ENCODE results near the gene EXOSC10. TPM values are rescaled to one million over a fixed set of nuclear protein-coding genes. Genes with fewer than 3 reads are reported as not detected.
"Not testable (repeated sequence)": the region's sequence is repeated elsewhere in the genome, so short reads cannot be mapped to it uniquely, and the experiment has no call there.

EXOSC10 gene
- total and polyA plus RNA-seq, 5 donors = 20.1 to 25.7 (median 21.9) TPM

DNA sequence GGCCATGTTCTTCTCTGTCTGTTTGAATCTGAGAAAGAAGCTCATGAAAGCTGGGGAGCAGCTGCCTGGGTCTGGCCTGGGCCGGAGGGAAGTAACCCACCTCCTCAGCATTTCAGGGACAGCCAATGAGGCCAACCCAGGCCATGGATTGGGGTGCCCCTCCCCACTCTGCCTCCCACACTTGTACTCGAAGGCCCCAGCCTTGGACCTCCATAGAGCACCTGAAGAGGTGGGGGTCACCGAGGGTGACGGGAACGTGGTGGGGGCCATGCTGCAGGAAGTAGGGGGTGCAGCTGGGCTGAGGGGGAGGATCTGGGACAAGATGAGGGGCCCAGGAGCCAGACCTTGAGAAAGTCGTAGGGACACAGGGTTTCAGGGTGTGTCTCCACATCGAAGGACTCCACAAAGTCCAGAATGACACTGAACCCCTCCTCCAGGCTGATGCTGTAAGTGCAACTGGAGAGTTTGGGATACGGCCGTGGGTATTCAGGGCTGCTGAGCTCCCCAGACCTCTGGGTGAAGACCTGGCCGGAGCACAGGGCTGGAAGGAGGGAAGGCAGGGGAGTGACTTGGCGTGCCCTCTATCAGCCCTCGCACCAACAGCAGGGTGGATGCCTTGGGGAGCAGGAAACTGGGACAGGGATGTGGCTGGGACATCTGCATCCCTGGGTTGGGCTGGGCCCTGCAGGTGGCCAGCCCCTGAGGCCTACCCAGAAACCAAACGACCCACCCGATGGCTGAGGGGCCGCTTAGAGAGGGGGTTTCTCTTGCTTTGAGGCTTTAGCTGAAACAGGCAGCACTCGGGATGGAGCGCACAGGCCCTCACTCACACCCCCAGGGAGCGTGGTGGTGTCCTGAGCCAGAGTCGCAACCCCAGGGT is 56.4 kb downstream of the EXOSC10 start:
- H3K9me3 ChIP-seq (ENCODE audit: control insufficient read depth, low read length) = no peaks in the 10 kb centered on the region
- H3K4me1 ChIP-seq (ENCODE audit: control insufficient read depth, insufficient read depth, low read length) = no peaks in the 10 kb centered on the region
- no peak overlapping the region for H3K4me3 ChIP-seq (ENCODE audit: low read length)
- H3K27me3 ChIP-seq (ENCODE audit: control insufficient read depth, insufficient read depth) = no peaks in the 10 kb centered on the region
- H3K27ac ChIP-seq (ENCODE audit: low read length) = no peak overlapping the region
- intact Hi-C loops (cut with DNase I) = loop anchor here in 2 of 4 donors (5.0 to 10.0 kb wide), 2 partner anchors 599 to 602 kb away; no protein-coding TSS in a partner anchor
- no peak for ATAC-seq
- WGBS = 74% methylated on average over 19 of the region's 19 CpGs
- DNase-seq = no peak

DNA sequence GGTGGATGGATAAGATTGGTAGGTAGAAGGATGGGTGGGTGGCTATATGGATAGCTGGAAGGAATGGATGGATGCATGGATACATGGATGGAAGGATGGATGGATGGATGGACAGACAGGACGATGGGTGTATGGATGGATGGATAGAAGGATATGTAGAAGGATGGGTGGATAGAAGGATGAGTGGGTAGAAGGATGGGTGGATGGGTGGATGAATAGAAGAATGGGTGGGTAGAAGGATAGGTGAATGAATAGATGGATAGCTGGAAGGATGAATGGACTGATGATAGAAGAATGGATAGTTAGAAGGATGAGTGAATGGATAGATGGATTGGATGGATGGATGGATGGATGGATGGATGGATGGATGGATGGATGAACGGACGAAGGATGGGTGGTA is 57.6 kb downstream of the EXOSC10 start:
- no peaks in the 10 kb centered on the region for H3K9me3 ChIP-seq (ENCODE audit: control insufficient read depth, low read length)
- no peak for DNase-seq
- ATAC-seq = no peak
- H3K4me3 ChIP-seq (ENCODE audit: low read length) = no peak overlapping the region
- intact Hi-C loops (cut with DNase I) = loop anchor here in 2 of 4 donors (5.0 to 10.0 kb wide), 2 partner anchors 600 to 603 kb away; no protein-coding TSS in a partner anchor
- 79% methylated on average over 3 of the region's 3 CpGs for WGBS
- H3K27me3 ChIP-seq (ENCODE audit: control insufficient read depth, insufficient read depth) = no peaks in the 10 kb centered on the region
- H3K27ac ChIP-seq (ENCODE audit: low read length) = no peak overlapping the region
- no peaks in the 10 kb centered on the region for H3K4me1 ChIP-seq (ENCODE audit: control insufficient read depth, insufficient read depth, low read length)

DNA sequence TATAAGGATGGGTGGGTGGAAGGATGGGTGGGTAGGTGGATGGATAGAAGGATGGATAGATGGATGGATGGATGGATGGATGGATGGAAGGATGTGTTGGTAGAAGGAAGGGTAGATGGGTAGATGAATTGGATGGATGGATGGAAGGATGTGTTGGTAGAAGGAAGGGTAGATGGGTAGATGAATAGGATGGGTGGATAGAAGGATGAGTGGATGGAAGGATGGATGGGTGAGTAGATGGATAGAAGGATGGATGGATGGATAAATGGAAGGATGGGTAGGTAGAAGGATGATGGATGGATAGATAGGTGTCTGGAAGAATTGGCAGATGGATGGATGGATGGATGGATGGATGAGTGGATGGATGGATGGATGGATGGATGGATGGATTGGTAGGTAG is 58.6 kb downstream of the EXOSC10 start:
- H3K27me3 ChIP-seq (ENCODE audit: control insufficient read depth, insufficient read depth) = no peaks in the 10 kb centered on the region
- H3K4me1 ChIP-seq (ENCODE audit: control insufficient read depth, insufficient read depth, low read length) = no peaks in the 10 kb centered on the region
- no peak overlapping the region for H3K27ac ChIP-seq (ENCODE audit: low read length)
- intact Hi-C loops (cut with DNase I) = loop anchor here in 2 of 4 donors (5.0 to 10.0 kb wide), 2 partner anchors 601 to 604 kb away; no protein-coding TSS in a partner anchor
- no peaks in the 10 kb centered on the region for H3K9me3 ChIP-seq (ENCODE audit: control insufficient read depth, low read length)
- DNase-seq (no peak), ATAC-seq (no peak)
- no peak overlapping the region for H3K4me3 ChIP-seq (ENCODE audit: low read length)

DNA sequence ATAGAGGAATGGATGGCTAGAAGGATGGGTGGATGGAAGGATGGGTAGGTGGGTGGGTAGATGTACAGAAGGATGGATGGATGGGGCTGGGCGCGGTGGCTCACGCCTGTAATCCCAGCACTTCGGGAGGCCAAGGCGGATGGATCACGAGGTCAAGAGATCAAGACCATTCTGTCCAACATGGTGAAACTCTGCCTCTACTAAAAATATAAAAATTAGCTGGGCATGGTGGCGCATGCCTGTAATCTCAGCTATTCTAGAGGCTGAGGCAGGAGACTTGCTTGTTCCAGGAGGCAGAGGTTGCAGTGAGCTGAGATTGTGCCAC is 59.6 kb downstream of the EXOSC10 start:
- not testable (repeated sequence) for ATAC-seq; H3K27me3 ChIP-seq (ENCODE audit: control insufficient read depth, insufficient read depth); H3K9me3 ChIP-seq (ENCODE audit: control insufficient read depth, low read length); H3K27ac ChIP-seq (ENCODE audit: low read length); H3K4me1 ChIP-seq (ENCODE audit: control insufficient read depth, insufficient read depth, low read length); DNase-seq; H3K4me3 ChIP-seq (ENCODE audit: low read length)
- 92% methylated on average over 7 of the region's 7 CpGs for WGBS
- intact Hi-C loops (cut with DNase I) = loop anchor here in 2 of 4 donors (5.0 to 10.0 kb wide), 2 partner anchors 602 to 605 kb away; no protein-coding TSS in a partner anchor

DNA sequence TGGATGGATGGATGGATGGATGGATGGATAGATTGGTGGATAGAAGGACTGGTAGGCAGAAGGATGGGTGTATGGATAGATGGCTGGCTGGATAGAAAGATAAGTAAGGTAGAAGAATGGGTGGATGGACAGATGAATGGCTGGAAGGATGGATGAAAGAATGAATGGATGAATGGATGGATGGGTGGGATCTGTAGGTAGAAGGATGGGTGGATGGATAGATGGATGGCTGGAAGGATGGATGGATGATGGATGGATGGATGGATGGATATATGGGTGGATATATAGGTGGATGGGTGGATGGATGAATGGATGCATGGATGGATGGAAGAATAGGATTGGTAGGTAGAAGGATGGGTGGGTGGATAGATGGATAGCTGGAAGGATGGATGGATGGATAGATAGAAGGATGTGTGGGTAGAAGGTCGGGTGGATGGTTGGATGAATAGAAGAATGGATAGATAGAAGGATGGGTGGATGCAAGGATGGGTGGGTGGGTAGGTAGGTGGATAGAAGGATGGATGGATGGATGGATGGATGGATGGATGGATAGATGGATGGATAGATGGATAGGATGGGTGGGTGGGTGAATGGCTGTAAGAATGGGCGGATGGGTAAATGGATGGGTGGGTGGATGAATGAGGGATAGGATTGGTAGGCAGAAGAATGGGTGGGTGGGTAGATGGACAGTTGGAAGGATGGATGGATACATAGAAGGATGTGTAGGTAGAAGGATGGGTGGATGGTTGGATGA is 60.1 kb downstream of the EXOSC10 start:
- Histone ChIP-seq H3K9me3 (ENCODE audit: control insufficient read depth, low read length) (no peaks in the 10 kb centered on the region), H3K4me3 (ENCODE audit: low read length) (no peak overlapping the region), H3K27me3 (ENCODE audit: control insufficient read depth, insufficient read depth) (no peaks in the 10 kb centered on the region), H3K4me1 (ENCODE audit: control insufficient read depth, insufficient read depth, low read length) (no peaks in the 10 kb centered on the region), H3K27ac (ENCODE audit: low read length) (no peak overlapping the region)
- 60% methylated on average over 2 of the region's 2 CpGs for WGBS
- ATAC-seq = no peak
- intact Hi-C loops (cut with DNase I) = loop anchor here in 3 of 4 donors (5.0 to 10.0 kb wide), 2 partner anchors 603 to 605 kb away; no protein-coding TSS in a partner anchor
- no peak for DNase-seq

DNA sequence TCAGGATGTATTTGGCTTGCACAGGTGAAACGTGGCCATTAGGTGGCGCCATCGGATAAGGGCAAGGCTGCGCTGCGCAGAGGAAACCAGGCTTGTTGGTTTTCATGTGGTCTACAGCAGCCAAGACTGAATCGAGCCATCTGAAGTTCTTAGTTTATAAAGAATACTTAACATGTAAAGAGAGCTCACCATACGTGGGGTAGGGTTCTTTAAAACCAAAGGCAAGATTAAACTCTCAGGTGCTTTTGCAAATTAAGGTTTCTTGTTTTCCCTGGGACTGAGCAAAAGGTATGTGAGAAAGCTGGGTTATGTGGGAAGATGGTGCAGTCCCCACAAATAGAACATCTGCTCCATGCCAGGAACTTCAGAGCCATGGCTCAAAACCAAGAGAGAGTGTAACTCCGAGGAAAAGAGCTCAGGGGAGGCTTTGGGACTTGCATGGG is 61.9 kb downstream of the EXOSC10 start:
- intact Hi-C loops (cut with DNase I) = loop anchor here in 2 of 4 donors (2.0 to 5.0 kb wide), 2 partner anchors 605 kb away; no protein-coding TSS in a partner anchor
- Histone ChIP-seq H3K4me1 (ENCODE audit: control insufficient read depth, insufficient read depth, low read length) (no peaks in the 10 kb centered on the region), H3K27me3 (ENCODE audit: control insufficient read depth, insufficient read depth) (no peaks in the 10 kb centered on the region), H3K4me3 (ENCODE audit: low read length) (no peak overlapping the region), H3K27ac (ENCODE audit: low read length) (no peak overlapping the region), H3K9me3 (ENCODE audit: control insufficient read depth, low read length) (no peaks in the 10 kb centered on the region)
- WGBS = under 1% methylated on average over 8 of the region's 8 CpGs
- peak; percentile 86 to 94 (median 93) for DNase-seq
- peak; percentile 90 to 94 for ATAC-seq

DNA sequence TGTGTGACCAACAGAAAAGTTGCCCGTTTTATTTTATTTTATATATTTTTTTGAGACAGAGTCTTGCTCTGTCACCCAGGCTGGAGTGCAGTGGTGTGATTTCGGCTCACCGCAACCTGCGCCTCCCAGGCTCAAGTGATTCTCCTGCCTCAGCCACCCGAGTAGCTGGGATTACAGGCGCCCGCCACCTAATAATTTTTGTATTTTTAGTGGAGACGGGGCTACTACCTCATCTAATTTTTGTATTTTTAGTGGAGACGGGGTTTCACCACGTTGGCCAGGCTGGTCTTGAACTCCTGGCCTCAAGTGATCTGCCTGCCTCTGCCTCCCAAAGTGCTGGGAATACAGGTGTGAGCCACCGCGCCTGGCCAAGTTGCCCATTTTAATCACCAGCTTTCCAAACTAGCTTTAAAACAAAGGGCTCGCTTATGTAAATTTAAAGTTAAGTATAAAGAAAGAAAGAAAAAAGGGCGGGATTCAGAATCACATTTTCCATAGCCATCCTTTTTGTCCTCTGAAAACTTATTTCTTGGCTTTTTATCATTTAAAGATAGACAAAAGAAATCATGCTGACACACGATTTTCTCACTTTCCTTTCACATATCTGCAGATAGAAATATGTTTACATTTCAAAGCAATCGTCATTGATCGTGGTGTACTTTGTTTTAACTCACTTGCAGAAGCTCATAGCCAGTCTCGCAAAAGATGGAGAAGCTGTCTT is 62.5 kb downstream of the EXOSC10 start:
- not testable (repeated sequence) for H3K4me1 ChIP-seq (ENCODE audit: control insufficient read depth, insufficient read depth, low read length); ATAC-seq; H3K9me3 ChIP-seq (ENCODE audit: control insufficient read depth, low read length); DNase-seq; H3K27ac ChIP-seq (ENCODE audit: low read length); H3K27me3 ChIP-seq (ENCODE audit: control insufficient read depth, insufficient read depth); H3K4me3 ChIP-seq (ENCODE audit: low read length)
- intact Hi-C loops (cut with DNase I) = loop anchor here in 2 of 4 donors (2.0 to 5.0 kb wide), 2 partner anchors 605 to 606 kb away; no protein-coding TSS in a partner anchor
- 58% methylated on average over 18 of the region's 18 CpGs for WGBS

DNA sequence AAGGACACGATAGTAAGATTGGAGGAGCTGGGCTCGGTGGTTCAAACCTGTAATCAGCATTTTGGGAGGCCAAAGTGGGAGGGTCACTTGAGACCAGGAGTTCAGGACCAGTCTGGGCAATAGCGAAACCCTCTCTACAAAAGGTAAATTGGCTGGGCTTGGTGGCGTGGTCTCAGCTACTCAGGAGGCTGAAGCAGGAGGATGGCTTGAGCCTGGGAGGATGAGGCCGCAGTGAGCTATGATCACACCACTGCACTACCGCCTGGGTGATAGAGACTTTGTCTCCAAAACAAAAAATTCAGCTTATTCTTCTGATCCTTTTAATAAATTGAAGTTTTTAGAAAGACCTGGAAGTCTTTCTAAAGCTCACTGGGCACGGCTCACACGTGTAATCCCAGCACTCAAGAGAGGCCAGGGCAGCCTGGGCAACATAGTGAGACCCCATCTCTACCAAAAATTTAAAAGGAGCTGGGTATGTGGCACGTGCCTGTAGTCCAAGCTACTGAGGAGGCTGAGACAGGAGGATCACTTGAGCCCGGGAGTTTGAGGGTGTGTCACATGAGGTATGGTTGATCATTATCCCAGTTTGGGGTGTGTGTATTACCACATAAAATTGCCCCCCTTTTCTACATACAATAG is 67.9 kb downstream of the EXOSC10 start:
- DNase-seq = no peak
- H3K4me1 ChIP-seq (ENCODE audit: control insufficient read depth, insufficient read depth, low read length) = no peaks in the 10 kb centered on the region
- peak in 1 of 2 donors; percentile 32 for ATAC-seq
- WGBS = 92% methylated on average over 10 of the region's 10 CpGs
- H3K27ac ChIP-seq (ENCODE audit: low read length) = no peak overlapping the region
- no peaks in the 10 kb centered on the region for H3K27me3 ChIP-seq (ENCODE audit: control insufficient read depth, insufficient read depth)
- no peaks in the 10 kb centered on the region for H3K9me3 ChIP-seq (ENCODE audit: control insufficient read depth, low read length)
- intact Hi-C loops (cut with DNase I) = no loop called here
- H3K4me3 ChIP-seq (ENCODE audit: low read length) = no peak overlapping the region

DNA sequence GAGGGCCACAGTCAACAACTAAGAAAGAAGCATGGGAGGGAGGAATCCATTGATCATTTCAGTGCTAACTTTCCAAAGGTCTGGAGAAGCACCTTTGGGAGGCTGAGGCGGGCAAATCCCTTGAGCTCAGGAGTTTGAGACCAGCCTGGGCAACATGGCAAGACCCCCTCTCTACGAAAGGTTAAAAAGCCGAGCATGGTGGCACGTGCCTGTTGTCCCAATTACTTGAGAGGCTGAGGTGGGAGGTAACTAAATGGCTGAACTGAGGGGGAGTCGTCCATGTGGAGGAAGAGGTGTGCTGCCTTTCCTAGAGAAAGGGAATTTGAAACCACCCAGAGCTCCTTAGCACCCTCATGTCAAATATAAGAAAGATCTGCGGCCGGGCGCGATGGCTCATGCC is 68.8 kb downstream of the EXOSC10 start:
- no peak for ATAC-seq
- H3K4me3 ChIP-seq (ENCODE audit: low read length) = no peak overlapping the region
- H3K9me3 ChIP-seq (ENCODE audit: control insufficient read depth, low read length) = no peaks in the 10 kb centered on the region
- 86% methylated on average over 9 of the region's 9 CpGs for WGBS
- no peak overlapping the region for H3K27ac ChIP-seq (ENCODE audit: low read length)
- intact Hi-C loops (cut with DNase I) = no loop called here
- no peaks in the 10 kb centered on the region for H3K27me3 ChIP-seq (ENCODE audit: control insufficient read depth, insufficient read depth)
- H3K4me1 ChIP-seq (ENCODE audit: control insufficient read depth, insufficient read depth, low read length) = no peaks in the 10 kb centered on the region
- no peak for DNase-seq

DNA sequence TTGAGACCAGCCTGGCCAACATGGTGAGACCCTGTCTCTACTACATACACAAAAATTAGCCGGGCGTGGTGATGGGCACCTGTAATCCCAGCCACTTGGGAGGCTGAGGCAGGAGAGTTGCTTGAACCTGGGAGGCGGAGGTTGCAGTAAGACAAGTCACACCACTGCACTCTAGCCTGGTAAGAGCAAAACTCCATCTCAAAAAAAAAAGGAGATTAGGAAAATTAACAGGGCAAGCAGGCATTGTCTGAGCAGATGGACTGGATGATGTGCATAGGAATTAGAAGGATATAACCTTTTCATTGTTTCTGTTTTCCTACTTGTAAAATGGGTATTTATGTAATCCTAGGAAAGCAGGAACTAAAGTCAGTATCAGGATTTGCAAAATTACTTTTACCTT is 71.7 kb downstream of the EXOSC10 start:
- no peaks in the 10 kb centered on the region for H3K9me3 ChIP-seq (ENCODE audit: control insufficient read depth, low read length)
- H3K27me3 ChIP-seq (ENCODE audit: control insufficient read depth, insufficient read depth) = no peaks in the 10 kb centered on the region
- 96% methylated on average over 3 of the region's 3 CpGs for WGBS
- H3K27ac ChIP-seq (ENCODE audit: low read length) = no peak overlapping the region
- DNase-seq = no peak
- H3K4me1 ChIP-seq (ENCODE audit: control insufficient read depth, insufficient read depth, low read length) = no peaks in the 10 kb centered on the region
- intact Hi-C loops (cut with DNase I) = no loop called here
- no peak overlapping the region for H3K4me3 ChIP-seq (ENCODE audit: low read length)
- ATAC-seq = no peak
